Putamen (tissue), 1 donor: ENCODE results near the gene TMPRSS3.

Experiments
- DNase-seq: peaks from one replicate; pipeline ENCODE4 v3.0.0-alpha.2; 2016; ENCODE audit warnings: low spot score

TMPRSS3 gene

DNA sequence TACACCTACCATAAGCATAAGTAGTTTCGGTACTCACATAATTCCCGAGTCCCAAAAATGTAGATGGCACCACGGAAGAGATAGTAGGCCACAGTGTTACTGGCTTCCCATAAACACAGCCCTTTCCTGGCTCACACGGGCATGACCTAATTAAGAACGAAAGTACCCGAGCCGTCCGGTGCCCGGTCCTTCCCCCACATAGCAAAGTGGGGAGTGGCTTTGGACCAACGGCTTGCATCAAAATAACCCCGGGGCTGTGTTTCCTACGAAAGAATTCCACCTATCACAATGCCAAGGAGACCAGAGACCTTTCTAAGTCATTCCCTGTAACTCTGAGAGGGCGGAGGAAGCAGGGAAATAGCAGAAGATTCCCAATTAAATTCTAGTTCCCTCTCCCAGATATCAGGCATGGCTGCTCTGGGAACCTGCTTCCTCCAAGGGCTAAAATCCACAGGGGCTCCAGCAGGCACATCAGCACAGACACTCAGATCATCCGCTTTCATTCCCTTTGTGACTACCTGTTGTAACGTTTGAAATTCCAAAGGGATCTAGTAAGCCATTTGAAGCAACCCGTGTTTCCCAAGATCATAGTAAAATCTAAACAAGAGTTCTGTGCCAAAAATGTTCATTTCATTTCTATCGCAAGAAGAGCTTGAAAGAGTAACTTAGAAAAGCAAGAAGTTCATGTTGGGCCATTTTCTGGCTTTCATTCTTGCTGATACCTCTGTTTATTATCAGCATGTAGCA, at the start of gene TMPRSS3:
TSS of gene TMPRSS3 (minus strand) at position 148 of the 747 bp plus-strand sequence. CDS start 635 bp downstream, outside the sequence.
- DNase-seq: no peak

DNA sequence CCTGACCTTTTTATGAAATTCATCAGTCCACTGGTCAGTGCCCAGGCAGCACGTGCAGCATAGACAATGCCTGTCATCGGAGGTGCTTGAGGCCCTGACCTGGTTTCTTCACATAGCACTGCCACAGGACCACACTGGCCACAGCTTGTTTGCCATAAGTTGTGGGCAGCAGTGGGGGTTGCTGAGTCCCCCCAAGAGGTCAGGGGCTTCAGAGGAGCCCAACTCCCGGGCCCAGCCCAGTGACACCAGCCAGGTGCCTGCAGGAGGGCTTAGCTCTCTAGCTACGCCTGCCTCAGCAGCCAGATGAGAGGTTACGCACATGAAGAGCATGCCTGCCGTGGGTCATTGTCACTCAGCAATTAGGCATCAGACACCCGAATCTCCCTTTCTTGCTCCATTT, 49.5 kb upstream of the TMPRSS3 start:
- no peak for DNase-seq

DNA sequence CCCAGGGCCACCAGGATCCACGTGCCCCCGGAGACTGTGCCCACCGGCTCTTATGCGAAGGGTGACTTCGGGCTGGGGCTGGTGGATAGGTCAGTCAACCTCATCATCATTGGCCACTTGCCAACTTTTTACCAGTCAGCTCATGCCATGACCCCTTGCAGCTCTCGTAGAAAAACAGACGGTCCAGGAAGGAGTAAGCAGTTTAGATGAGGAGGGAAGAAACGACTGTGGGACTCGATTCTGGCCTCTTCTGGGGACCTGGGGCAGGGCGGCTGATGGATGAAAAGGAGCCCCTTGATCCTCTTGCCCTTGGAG, 48.9 kb upstream of the TMPRSS3 start:
- no peak for DNase-seq

DNA sequence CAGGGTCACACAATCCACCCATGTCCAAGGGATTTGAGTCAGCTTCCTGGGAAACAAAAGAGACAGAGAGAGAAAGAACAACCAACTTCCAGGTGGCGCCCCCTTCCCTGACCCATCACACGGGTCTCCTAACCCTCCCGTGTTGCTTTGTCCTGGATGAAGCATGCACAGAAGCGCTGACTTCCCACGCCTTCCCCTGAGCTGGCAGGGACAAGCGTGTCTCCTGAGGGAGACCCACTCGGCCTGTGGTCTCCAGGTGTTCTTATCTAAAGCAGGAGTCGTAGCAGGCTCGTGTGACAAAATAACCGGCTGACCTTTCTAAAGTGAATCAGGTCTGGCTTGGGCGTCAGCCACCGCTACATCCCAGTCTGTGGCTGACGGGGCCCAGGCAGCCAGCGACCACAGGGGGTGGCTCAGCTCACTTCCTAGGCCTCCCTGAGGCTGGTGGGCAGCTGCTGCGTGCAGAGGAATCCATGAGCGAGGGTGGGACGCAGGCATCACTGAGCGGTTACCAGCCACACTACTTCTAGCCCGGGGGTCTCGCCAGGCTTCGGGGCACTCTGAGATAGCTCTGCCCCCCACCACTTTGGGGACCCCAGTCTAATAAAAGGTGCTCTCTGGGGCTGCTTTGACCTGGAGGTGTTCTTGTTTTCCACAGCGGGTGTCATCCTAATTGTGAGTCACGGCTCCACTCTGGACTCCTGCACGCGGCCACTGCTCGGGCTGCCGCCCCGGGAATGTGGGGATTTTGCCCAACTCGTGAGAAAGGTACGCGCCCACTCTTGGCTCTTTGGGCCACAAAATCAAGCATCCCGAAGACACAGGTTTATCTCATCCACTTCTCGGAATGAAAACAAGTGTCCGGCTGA, 48.3 kb upstream of the TMPRSS3 start:
- no peak for DNase-seq

DNA sequence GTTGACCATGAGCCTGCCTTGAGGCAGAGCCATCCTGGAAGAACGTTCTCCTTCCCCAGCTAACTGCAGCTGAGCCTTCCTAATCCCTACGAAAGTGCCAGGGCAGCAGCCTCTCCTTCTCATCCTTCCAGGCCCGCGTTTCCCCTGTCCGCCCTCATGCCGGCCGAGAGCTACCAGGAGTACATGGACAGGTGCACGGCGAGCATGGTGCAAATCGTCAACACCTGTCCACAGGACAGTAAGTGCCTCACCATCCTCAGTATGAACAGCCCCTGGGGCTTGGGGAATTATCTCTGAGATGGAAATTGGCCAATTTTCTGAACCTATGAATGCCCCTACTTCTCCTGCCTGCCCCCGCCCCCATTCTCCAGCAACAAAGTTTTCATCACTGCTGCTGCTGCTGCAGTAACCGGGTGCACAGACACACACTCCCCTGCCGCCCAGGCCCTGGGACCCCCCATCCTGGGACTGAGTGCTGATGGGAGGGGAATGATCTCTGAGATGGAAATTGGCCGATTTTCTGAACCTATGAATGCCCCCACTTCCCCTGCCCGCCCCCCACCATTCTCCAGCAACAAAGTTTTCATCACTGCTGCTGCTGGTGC, 47.4 kb upstream of the TMPRSS3 start:
- no peak for DNase-seq

DNA sequence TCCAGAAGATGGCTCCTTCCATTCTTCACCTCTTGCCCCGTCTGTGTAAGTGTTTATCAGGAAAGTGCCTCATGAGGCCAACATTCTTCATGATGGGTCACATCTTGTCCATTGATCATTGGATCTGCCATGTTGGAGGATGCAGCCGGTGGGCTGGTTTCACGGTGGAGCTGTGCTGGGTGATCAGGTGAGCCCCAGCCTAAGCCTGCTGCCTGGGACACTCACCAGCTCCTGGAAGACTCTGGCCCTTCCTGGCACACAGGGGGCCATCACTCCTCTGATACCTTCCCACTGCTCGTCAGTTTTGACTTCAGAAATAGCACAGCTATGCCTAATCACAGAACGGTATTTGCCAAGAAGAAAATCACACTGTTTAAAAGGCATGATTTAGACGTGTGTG, 46.1 kb upstream of the TMPRSS3 start:
- DNase-seq: no peak

DNA sequence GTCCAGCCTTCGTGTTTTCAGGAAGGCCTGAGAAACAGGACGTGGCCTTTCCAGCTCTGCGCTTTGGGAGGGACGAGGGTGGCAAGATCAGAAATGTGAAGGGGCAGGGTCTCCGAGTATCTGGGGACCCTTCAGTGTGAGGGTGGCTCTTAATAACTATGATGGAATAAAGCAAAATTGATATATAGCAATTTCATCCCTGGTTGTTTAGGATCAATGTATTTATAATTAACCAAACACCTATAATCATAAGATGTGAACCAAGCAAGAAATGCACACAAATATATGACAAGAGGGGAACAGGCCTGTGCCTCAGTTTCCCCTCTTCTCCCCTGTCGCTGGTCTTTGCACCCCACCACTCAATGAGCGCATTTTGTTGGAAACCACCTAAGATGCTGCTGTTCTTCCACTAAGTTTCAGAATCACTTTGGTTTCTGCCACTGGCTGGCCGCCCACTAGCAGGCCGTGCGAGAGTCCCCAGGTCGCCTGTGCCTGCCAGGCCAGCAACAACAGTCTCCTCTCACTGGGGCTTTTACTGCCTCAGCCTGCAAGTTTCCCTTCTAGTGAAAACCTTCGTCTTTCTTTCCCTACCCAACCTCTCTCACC, 44.4 kb upstream of the TMPRSS3 start:
- no peak for DNase-seq

DNA sequence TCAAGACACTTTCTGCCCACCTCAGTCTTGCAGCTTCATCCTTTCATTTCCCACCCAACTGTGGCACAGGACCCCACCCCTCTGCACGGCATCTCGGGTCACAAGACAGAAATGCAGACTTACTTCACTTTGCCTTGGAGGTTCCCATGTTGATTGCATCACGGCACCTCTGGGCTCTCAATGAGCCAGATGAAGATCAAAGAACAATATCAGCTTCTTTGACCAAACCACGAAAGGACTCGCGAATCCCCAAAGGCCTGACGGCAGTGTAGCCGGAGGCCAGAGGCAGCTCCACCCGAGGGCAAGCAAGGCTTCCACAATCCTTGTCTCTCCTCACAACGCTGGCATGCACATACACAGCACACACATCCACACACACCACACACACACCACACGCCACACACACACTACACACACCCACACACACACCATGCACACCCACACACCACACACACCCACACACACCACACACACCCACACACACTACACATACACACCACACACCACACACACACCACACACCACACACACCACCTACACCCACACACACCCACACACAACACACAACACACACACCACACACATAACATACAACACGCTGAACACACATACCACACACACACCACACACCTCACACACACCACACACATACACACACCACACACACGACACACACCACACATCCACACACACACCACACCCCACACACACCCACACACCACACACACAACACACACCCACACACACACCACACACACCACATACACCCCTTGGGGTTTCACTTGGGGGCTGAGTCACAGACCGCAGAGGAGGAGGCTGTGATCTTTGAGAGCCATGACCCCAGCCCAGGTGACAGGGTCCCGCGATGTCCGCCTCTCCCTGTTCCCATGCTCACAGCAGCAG, 43.7 kb upstream of the TMPRSS3 start:
- DNase-seq: no peak

DNA sequence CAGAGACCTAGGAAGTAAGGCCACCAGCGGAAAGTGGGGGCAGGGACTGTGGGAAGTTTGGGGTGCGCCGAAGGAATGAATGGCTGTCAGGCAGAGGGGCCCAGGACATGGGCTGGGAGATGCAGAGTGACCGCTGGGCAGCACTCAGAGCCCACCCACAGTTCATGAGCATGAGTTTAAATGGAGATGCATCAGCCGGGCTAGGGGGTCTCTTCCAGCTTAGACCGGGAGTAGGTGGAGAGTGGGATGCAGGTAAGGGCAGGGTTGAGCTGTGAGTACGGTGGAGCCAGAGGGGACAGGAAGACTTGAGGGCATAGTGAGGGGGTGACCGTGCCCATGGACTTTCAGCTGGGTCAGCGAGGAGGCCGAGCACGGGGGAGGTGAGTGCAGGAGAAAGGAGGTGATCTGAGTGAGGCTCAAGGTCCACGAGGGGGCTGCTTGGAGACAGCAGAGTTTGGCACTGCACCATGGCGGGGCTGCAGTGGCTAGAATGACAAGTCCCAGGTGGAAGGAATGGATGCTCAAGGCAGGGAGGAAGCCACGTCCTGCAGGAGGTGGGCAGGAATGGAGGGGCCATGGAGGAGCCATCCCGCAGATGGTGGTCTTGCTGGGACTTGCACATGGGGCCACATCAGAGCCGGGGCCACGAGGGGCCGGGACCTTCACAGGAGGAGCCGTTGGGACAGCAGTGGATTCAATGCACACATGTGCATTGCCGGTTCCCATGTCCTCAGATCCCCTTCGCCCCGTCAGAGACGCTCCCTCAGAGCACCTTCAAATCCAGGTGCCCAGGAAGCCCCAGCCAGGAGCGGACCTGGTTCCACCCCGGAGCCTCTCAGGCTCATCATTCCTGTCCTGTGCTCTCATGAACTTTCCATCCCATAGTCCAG, 42.7 kb upstream of the TMPRSS3 start:
- no peak for DNase-seq

DNA sequence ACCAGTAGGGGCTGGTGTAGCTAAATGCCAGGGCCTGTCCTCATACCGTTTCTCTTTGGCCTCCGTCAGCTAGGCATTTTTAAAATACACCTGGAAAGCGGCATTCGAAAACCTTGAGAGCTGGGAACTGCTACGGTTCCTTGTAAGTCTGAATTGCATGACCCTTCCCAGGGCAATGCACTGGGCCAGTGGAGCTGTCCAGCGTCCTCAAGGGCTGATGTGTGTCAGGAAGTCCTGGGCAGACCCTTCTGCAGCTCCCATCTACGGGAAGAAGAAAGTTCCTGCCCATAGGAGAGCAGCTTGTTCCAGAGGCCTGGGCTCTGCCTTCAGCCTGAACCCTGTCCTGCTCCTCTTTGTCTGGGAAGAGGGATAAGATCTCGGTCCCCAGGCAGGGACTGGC, 41.9 kb upstream of the TMPRSS3 start:
- DNase-seq: no peak

DNA sequence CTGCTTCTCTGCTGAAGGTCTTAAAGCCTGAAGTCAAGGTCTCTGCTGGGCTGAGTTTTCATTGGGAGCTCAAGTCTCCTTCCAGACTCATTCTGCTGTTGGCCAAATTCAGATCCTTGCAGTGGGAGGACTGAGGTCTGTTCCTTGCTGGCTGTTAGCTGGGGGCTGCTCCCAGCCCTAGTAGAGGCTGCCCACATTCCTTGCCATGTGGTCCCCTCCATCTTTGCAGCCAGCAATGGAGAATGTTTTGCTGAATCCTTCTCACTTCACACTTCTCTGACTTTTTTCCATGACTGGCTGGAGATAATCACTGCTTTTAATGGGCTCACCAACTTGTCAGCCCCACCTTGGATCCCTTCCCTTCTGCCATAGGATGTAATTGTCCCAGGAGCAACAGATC, 41.1 kb upstream of the TMPRSS3 start:
- no peak for DNase-seq

DNA sequence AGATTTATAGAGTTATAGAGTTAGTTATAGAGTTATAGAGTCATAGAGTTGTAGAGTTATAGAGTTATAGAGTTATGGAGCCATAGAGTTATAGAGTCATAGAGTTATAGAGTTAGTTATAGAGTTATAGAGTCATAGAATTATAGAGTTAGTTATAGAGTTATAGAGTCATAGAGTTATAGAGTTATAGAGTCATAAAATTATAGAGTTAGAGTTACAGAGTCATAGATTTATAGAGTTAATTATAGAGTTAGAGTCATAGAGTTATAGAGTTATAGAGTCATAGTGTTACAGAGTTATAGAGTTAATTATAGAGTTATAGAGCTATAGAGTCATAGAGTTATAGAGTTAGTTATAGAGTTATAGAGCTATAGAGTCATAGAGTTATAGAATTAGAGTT, 40.0 kb upstream of the TMPRSS3 start:
- DNase-seq: no peak

DNA sequence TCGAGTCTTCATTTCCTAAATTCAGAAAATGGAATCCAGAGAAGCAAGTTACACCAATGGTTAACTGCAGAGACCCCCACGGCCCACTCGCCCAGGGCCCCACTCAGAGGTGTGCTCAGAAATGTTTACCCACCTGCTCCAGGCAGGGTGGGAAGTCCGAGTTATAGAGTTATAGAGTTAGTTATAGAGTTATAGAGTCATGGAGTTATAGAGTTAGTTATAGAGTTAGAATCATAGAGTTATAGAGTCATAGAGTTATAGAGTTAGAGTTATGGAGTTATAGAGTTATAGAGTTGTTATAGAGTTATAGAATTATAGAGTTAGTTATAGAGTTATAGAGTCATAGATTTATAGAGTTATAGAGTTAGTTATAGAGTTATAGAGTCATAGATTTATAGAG, 39.5 kb upstream of the TMPRSS3 start:
- DNase-seq: no peak

DNA sequence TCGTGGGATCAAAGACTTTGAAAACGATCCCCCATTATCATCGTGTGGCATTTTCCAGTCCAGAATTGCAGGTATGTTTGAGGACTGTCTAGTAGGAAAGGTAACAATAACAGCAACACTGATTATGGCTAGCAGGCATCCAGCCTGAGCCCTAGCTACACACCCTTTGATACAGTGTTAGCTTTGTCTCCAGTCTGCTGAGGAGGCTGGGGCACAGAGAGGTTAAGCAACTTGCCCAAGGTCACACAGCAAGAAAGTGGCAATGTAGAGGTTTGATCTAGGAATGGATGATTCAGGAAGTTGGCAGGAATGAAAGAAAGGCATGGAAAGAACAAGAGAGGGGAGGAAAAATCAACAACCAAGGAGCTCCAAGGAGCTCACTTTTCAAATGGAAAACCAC, 39.0 kb upstream of the TMPRSS3 start:
- no peak for DNase-seq

DNA sequence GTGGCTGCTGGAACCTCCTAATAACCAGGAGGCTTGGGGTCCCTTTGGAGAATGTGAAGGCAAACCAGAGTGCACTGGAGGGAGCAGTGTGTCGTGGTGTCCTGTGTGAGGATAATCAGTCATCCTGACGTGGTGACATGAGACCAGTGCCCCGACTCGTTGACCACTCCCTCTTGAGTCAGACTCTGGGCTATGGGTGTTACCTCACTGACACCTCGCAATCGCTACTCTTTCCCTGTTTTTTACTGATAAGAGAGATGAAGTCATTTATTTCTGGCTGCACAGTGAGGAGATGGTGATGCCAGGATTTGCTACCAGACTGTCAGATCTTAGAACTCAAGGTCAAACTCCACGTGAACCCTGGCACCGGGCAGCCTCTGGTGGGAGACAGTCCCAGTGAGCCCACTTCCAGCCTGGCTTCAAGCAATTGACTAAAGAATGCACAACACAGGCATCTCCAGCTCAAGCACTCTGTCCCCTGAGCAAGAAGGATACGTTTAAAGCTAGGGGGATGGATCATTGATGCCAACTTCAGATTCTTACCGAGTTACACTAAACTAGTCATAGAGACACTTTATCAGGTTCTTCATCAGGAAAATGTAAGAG, 38.2 kb upstream of the TMPRSS3 start:
- no peak for DNase-seq

DNA sequence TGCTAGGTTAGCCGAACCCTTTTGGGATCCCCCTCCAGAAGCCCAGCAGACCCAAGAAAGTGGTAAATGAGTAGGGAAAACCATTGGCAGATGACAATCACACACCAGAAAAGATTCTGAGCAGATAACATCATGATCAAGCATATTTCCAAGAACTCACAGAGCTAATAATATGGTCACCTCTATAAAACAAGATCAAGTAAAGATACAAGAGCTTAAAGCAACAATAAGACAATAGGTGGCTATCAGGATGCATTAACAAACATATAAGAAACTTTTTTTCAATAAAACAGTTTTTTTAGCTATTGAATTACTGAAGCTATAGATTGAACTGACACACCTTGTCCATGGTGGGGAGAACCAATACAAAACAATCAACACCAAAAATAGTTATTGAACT, 36.8 kb upstream of the TMPRSS3 start:
- DNase-seq: no peak

DNA sequence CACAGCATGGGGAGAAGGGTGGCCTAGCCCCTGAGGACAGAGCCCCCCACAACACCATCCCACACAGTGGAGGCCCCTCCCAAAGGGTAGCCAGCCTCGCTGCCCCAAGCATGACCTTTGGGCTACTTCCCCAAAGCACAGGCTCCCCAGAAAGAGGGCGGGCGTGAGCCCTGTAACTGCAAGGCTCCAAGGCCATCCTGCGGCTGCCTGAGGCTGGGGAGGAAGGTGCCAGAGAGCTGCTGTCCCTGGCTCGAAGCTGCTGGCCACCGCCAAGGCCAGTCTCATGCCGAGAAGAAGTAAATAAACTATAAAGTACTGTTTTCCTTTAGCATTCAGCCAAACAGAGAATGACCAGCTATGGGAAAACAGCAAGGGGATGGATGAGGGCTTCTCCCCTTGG, 35.3 kb upstream of the TMPRSS3 start:
- no peak for DNase-seq

DNA sequence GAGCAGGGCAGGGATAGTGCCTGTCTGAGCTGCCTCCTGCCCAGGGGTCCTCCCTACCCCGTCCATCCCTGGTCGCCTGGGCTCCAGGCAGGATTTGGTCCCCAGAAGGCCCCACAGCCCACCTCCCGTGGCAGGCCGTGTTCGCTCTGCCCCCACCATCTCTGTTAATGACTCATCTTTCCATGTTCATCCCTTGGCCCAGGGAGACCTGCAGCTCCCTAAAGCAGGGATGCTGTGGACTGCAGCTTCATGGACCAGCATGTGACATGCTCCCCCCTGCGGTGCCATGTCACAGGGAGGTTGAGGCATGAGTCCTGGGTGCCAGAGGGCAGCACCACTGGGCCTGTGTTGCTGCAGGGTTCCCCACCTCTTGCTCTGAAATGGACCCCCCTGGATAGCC, 34.7 kb upstream of the TMPRSS3 start:
- no peak for DNase-seq

DNA sequence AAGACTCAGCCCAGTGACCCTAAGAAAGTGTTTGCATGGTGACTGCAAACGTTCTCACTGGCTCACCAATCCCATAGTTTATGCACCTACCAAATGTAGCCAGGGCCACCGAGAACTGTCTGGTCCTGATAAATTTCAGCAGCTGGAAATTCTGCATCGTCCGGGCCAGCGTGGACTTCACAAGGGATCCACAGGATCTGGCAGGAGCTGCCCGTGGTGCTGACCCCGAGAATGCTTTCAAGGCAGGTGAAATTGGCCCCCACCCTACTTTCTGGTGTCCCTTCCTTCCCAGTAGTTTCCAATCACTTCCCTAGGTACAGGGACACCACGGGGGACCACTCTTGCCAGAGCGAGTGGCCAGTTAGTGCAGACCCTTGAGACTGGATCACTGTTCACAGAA, 34.0 kb upstream of the TMPRSS3 start:
- DNase-seq: no peak

DNA sequence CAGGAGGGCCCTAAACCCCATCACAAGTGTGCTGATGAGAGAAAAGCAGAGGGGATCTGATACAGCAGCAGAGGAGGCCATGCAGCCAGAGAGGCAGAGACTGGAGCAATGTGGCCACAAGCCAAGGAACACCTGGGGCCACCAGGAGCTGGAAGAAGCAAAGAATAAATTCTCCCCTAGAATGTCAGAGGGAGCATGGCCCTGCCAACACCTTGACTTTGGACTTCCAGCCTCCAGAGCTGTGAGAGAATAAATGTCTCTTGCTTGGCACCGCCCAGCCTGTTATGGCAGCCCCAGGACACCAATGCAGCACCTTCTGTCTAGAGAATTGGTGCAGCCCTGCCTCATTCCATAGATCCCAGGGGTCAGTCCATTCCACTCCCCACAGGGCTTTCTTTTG, 33.2 kb upstream of the TMPRSS3 start:
- no peak for DNase-seq
